HG03066 (cell line): ENCODE results near the gene MSRB3.

Experiments
- ATAC-seq: cut with Tn5 transposase; IDR thresholded peaks from one replicate; pipeline ENCODE4 v1.9.1; 2021; ENCODE audit warnings: low read depth; ENCODE audit not compliant: unreplicated experiment

Gene MSRB3

GRCh38 chr12:65384240-65384639 lies 105.8 kb downstream of the MSRB3 start:
- ATAC-seq = no peak

GRCh38 chr12:65387396-65387795 lies 108.9 kb downstream of the MSRB3 start:
- ATAC-seq = no peak

DNA sequence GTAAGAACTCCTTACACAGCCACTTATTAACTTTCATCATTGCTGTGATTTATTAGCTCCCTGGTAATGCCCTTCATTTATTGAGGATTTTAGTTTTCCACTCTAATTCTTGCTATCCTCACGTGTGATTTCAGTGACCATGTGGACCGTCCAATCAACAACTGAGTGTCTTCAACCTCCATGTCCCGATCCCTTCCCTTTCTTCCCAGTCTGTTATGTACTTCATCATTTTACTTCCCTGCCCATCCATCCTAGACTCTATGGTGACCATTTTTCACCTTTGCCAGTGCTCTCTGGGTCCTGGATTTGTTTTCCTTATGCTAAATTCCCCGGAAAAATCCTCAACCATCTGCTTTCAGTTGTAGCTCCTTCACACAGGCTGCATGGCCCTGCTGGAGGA lies 111.0 kb downstream of the MSRB3 start:
- no peak for ATAC-seq

DNA sequence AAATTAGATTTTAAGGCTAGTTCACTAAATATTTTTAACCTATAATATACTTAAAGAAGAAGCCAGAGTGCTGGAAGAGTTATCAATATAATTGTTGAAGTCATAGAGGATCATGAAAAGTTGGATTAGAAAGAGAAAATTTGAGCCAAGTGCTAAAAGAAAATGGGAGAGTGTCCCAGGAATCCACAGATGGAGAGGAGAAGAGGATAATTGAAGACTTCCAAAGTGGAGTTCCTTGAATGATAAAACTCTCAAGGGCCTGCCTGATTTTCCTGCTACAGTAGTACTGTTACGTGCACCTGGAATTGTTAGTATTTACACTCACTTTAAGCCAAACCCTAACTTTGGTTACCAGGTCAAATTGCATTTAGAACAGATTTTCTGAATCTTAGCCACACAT lies 113.2 kb downstream of the MSRB3 start:
- no peak for ATAC-seq

DNA sequence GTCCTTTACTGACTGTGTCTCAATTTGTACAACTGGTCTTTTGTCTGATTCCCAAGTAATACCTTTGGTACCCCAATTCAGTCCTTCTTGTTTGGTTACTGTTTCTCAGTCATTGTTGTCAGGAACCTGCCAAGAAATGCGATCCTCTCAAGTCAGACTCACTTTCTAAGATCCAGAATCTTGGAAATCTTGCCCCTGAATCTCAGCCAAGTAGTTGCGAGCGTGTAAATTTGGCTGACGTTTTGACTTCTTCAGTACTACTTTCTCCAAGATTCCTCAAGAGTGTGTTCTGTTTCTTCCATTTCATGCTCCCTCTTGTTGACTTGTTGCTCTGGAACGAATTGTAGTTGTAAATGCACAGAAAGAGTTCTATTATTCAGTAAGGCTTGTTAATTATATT lies 114.0 kb downstream of the MSRB3 start:
- no peak for ATAC-seq

DNA sequence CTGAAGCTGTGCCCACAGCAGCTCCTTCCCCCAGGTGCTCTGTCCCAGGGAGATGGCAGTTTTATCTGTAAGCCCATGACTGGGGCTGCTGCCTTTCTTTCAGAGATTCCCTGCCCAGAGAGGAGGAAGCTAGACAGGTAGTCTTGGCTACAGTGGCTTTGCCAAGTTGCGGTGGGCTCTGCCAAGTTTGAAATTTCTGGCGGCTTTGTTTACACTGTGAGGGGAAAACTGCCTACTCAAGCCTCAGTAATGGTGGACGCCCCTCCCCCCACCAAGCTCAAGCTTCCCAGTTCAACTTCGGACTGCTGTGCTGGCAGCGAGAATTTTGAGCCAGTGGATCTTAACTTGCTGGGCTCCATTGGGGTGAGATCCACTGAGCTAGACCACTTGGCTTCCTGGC lies 124.7 kb downstream of the MSRB3 start:
- no peak for ATAC-seq

DNA sequence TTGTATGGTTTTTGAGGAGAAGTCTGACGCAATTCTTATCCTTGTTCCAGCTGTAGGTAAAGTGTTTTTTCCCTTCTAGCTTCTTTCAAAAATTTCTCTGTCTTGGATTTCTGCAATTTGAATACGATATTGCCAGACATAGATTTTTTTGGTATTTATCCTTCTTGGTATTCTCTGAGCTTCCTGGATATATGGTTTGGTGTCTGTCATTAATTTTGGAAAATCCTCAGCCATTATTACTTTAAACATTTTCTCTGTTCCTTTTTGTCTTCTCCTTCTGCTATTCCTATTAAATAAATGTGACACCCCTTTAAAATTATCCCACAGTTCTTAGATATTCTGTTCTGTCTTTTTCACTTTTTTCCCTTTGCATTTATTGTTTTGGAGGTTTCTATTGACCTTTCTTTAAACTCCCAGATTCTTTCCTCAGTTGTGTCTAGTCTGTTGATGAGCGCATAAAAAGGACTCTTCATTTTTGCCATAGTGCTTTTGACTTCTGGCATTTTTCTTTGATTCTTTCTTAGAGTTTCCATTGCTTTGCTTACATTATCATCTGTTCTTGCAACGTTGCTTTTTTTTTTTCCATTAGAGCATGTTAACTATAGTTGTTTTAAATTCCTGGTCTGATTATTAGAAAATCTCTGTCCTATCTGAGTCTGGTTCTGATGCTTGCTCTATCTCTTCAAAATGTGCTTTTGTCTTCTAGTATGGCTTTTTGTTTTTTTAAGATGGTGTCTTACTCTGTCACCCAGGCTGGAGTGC lies 129.1 kb downstream of the MSRB3 start:
- ATAC-seq = no peak

DNA sequence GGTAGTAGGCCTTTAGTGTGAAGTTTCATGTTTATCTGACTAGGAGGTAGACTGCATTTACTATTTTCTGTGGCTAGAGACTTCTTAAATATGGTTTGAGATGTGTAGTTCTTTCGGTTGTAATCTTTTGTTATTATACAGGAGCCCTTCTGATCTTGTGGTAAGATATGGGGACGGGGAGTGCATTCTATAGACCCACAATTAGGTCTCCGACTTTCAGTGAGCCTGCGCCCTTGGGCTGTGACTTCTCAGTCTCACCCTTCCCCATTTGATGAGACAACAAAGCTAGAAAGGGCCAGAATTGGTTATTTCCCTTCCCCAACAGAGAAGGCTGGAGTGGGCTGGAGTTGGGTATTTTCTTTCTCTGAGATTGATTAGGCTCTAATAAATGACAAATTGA lies 130.0 kb downstream of the MSRB3 start:
- ATAC-seq = no peak

GRCh38 chr12:65409726-65410125 lies 131.2 kb downstream of the MSRB3 start:
- no peak for ATAC-seq

DNA sequence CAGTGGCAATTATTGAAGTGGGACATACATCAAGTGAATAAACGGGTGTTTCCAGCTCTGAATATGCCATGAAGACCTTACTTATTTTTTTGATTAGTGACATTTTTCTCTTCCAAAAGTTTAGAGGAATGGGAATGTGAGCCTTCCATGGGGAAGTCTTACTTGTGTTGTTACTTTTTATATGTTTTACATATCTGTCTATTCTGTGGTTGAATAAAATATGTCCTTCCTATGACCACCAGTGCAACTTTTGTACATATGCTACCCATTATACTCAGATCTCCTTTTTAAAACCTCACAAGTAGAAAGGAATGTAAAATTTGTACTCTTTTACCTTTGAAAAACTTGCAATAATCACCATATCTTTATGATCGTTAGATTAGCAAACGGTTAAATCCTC lies 132.7 kb downstream of the MSRB3 start:
- no peak for ATAC-seq

GRCh38 chr12:65414526-65414925 lies 136.0 kb downstream of the MSRB3 start:
- no peak for ATAC-seq

DNA sequence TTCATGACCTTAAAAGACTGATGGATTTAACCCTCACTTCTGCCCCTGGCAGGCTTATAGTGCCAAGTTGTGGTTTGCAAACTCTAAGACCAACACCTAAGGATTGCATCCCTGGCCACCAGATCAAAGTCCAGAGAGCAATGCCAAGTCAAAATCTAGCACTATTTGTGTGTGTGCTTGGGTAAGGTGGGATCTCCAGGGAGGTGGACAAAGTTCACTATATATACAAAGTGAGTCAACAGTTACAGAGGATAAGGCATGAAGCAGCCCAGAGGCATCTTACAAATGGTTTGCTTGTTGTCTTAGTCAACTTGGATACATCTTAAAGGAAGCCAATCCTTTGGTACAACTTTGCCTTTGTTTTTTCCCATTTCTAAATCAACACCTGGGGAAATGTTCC lies 137.3 kb downstream of the MSRB3 start:
- ATAC-seq = no peak

DNA sequence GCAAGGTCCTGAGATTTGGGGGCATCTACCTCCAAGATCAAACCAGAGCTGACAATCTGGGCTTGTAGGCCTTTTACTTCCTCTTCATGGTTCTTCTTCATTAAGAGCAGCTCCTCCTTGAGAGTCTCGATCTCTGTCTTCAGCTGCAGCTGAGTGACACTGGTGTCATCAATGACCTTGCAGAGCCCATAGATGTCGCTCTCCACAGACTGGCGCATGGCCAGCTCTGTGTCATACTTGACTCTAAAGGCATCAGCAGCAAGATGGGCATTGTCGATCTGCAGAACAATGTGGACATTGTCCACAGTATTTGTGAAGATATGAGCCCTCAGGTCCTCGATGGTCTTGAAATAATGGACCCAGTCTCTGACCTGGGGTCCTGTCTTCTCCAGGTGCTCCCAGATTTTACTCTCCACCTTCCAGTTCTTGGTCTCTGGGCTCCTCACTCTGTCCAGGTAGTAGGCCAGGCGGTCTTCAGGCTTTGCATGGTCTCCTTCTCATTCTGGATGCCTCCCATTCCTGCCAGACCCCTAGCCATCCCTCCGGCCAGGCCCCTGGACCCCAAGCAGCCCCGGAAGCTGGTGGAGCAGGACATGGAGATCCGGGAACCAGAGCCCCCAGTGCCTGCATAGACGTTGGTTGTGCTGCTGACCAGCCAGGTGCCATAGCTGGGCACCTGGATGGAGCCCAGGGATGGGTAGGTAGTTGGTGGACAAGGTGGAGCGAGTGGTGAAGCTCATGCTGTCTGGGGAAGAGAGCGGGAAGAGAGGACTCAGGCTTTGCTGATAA lies 141.0 kb downstream of the MSRB3 start:
- ATAC-seq = no peak

GRCh38 chr12:65420941-65421340 lies 142.5 kb downstream of the MSRB3 start:
- no peak for ATAC-seq

DNA sequence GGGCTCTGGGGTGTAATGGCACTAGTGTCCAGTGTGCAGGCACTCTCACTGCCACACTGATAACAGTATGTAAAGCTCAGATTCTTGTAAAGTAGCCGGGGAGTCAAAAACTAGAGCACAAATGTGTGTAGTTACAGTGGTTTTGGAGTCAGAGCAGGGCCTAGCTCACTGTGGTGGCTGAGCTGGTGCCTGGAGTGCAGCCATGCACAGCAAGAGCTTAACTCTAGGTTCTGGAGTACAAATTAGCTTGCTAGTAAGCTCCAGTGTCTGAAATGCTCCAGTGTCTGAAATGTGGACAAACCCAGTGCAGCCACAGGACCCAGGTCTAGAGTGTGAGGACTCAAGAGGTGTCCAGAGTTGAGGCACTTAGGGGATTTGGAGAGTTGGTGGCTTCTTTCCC lies 149.2 kb downstream of the MSRB3 start:
- no peak for ATAC-seq

- no peak for ATAC-seq
These were observed 151.5 kb downstream of the MSRB3 start for GRCh38 chr12:65430006-65430405.

DNA sequence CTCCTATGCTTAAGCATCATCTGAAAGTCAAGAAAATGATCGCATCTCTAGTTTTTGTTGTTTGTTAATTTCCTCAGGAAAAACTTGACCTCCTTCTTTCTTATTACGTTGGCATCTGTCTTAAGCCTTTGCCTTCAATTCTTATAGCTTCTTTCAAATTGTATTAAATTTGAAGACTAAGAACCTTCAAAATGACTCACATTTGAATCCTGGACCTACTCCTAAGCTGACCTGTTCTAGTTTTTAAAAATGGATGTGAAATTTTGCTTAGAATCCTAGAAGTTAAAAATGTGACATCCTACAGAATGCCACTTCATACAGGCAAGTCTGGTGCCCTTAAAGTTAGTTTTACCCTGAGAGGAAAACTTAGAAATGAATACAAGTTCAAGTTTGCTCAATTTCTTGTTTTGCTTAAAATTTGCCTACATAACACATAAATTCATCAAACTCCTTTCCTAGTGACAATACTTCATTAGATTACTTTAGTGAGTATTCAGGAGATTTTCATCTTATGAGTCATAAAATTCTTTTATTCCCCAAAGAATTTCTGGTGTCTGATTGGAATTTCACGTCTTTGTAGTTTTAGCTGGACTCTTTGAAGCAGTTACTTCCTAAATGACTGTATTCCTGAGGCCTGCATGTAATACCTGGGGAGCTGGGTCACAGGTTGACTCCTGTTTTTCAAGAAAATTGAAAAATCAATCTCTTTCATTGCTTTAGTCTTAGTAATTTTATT lies 152.3 kb downstream of the MSRB3 start:
- ATAC-seq = no peak

- no peak for ATAC-seq
These were observed 153.6 kb downstream of the MSRB3 start for GRCh38 chr12:65432114-65432513.

GRCh38 chr12:65432651-65433050 lies 154.2 kb downstream of the MSRB3 start:
- ATAC-seq = no peak

GRCh38 chr12:65434737-65435136 lies 156.3 kb downstream of the MSRB3 start:
- ATAC-seq = no peak

- no peak for ATAC-seq
These were observed 164.6 kb downstream of the MSRB3 start for GRCh38 chr12:65443038-65443437.
